Upper lobe of right lung (tissue), 1 donor: Measurements from ENCODE around the gene ANXA1. TPM values are rescaled to one million over a fixed set of nuclear protein-coding genes. Genes with fewer than 3 reads are reported as not detected.

Source experiments
- ATAC-seq: fragments of 200-7000 bp; cut with Tn5 transposase; one replicate; pipeline ENCODE4 v1.9.1; 2020; ENCODE audit warnings: mild to moderate bottlenecking, moderate library complexity
- DNase-seq: peaks from one replicate; pipeline ENCODE4 v3.0.0-alpha.2; 2020
- H3K27ac ChIP-seq: fragments of 200-600 bp; one replicate; pipeline ENCODE4 v1.8.0; 2022
- H3K27me3 ChIP-seq: fragments of 200-600 bp; one replicate; pipeline ENCODE4 v1.8.0; 2022; ENCODE audit warnings: mild to moderate bottlenecking
- H3K36me3 ChIP-seq: fragments of 200-600 bp; one replicate; pipeline ENCODE4 v1.8.0; 2022
- H3K4me1 ChIP-seq: fragments of 200-600 bp; one replicate; pipeline ENCODE4 v1.8.0; 2022
- H3K4me3 ChIP-seq: fragments of 200-600 bp; one replicate; pipeline ENCODE4 v1.8.0; 2022; ENCODE audit warnings: mild to moderate bottlenecking
- H3K9me3 ChIP-seq: fragments of 200-600 bp; one replicate; pipeline ENCODE4 v1.8.0; 2022
- intact Hi-C: fragments of 100-400 bp; cut with DNase I; formaldehyde crosslinking; loops from one replicate; pipeline ENCODE4 v1.11.0; 2022
- total RNA-seq: library from RNA; stranded (reverse); fragmentation: NEBNext Ultra II Directional; extraction: Animal tissue kit (Norgen Biotek cat#: 25700); gene quantifications from one replicate; pipeline ENCODE4 v1.2.1, GENCODE V29; 2021
- TF ChIP-seq, protein P1 (sequence below): fragments of 200-600 bp; IDR thresholded peaks from one replicate; pipeline ENCODE4 v1.8.0; 2022; ENCODE audit warnings: antibody characterized with exemption
- donor health status: DM: no; HTN: yes; CAD: no; lungs with severe emphysema.

ANXA1 gene
- total RNA-seq, 1 donor from 2014 or later = 314 TPM

DNA sequence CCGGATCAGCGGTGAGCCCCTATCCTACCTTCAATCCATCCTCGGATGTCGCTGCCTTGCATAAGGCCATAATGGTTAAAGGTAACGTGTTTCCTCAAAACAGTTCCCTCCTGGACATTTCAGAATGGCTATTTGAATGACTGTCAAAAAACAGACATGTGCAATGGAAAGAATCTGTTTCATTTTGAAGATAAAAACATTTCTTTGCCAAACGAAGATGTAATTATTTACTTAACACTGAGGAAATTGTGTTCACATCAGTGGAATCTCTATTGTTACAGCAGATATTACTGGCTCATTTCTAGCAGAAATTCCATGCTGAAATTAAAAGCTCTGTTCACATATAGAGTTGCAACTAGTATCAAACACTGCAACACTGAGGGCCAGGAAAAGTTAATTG lies 7.1 kb downstream of the ANXA1 start:
- intact Hi-C loops = no loop called here
- H3K4me3 ChIP-seq = no peak overlapping the region
- H3K27ac ChIP-seq = no peak overlapping the region
- peaks cover 41% of the 10 kb centered on the region for H3K4me1 ChIP-seq
- no peak for ATAC-seq
- H3K36me3 ChIP-seq = peaks cover 57% of the 10 kb centered on the region
- H3K27me3 ChIP-seq = no peaks in the 10 kb centered on the region
- no peaks in the 10 kb centered on the region for H3K9me3 ChIP-seq
- no peak for DNase-seq
- TF ChIP-seq, protein P1, sequence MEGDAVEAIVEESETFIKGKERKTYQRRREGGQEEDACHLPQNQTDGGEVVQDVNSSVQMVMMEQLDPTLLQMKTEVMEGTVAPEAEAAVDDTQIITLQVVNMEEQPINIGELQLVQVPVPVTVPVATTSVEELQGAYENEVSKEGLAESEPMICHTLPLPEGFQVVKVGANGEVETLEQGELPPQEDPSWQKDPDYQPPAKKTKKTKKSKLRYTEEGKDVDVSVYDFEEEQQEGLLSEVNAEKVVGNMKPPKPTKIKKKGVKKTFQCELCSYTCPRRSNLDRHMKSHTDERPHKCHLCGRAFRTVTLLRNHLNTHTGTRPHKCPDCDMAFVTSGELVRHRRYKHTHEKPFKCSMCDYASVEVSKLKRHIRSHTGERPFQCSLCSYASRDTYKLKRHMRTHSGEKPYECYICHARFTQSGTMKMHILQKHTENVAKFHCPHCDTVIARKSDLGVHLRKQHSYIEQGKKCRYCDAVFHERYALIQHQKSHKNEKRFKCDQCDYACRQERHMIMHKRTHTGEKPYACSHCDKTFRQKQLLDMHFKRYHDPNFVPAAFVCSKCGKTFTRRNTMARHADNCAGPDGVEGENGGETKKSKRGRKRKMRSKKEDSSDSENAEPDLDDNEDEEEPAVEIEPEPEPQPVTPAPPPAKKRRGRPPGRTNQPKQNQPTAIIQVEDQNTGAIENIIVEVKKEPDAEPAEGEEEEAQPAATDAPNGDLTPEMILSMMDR = no peak

DNA sequence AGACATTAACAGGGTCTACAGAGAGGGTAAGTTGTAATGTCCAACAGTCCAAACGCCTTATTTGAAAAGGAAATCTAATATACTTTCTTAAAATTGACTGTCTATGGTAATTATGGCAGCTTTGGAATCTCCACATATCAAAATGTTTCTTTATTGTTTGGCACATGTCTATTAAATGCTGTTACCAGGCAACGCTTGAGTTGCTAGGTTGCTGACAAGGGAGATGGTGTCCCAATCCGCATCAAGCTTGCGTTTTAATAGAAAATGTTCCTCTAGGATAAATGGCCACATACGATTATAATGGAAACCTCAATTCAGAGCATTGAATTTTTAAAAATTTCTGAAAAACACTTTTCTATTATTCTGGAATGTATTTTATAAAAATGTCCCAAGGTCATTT lies 9.2 kb downstream of the ANXA1 start:
- Histone ChIP-seq H3K4me1 (peaks cover 25% of the 10 kb centered on the region), H3K9me3 (no peaks in the 10 kb centered on the region), H3K36me3 (peaks cover 78% of the 10 kb centered on the region), H3K27ac (no peak overlapping the region), H3K27me3 (no peaks in the 10 kb centered on the region), H3K4me3 (no peak overlapping the region)
- intact Hi-C loops = no loop called here
- TF ChIP-seq, protein P1 = no peak
- no peak for DNase-seq
- ATAC-seq = no peak

GRCh38 chr9:73162987-73163768 lies 11.5 kb downstream of the ANXA1 start:
- no peak overlapping the region for H3K27ac ChIP-seq
- peaks cover 100% of the 10 kb centered on the region for H3K36me3 ChIP-seq
- no peak overlapping the region for H3K4me3 ChIP-seq
- H3K9me3 ChIP-seq = no peaks in the 10 kb centered on the region
- ATAC-seq = no peak
- no peaks in the 10 kb centered on the region for H3K27me3 ChIP-seq
- H3K4me1 ChIP-seq = peaks cover 3% of the 10 kb centered on the region
- DNase-seq = no peak
- intact Hi-C loops = no loop called here
- TF ChIP-seq, protein P1 = no peak

DNA sequence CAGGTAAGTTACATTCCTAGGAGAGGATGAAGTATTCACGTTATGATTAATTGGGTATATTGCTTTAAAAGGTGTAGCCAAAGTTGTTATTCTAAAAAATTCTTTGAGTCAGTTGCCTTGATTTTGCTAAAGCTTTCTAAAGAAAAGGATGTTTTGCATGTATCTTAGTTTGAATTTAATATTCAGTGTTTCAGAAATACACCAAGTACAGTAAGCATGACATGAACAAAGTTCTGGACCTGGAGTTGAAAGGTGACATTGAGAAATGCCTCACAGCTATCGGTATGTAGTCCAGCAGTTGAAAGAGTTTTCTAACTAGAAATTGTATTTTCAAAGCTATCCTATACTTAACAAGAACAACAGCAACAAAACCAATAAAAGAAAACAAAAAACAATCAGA lies 14.2 kb downstream of the ANXA1 start:
- no peaks in the 10 kb centered on the region for H3K27me3 ChIP-seq
- no peaks in the 10 kb centered on the region for H3K9me3 ChIP-seq
- TF ChIP-seq, protein P1 = no peak
- DNase-seq (no peak), ATAC-seq (no peak)
- H3K27ac ChIP-seq = no peak overlapping the region
- H3K4me3 ChIP-seq = no peak overlapping the region
- H3K36me3 ChIP-seq = peaks cover 99% of the 10 kb centered on the region
- no peaks in the 10 kb centered on the region for H3K4me1 ChIP-seq
- intact Hi-C loops = no loop called here

- ATAC-seq = no peak
- no peak overlapping the region for H3K4me3 ChIP-seq
- no peaks in the 10 kb centered on the region for H3K9me3 ChIP-seq
- intact Hi-C loops = no loop called here
- H3K4me1 ChIP-seq = no peaks in the 10 kb centered on the region
- no peaks in the 10 kb centered on the region for H3K27me3 ChIP-seq
- DNase-seq = no peak
- H3K27ac ChIP-seq = no peak overlapping the region
- TF ChIP-seq, protein P1 = no peak
- peaks cover 96% of the 10 kb centered on the region for H3K36me3 ChIP-seq
Observed at GRCh38 chr9:73166468-73166867, 14.8 kb downstream of the ANXA1 start.
